ENCODE results near the gene HOXD10. TPM values are rescaled to one million over a fixed set of nuclear protein-coding genes. Genes with fewer than 3 reads are reported as not detected.
A peak's percentile ranks its signal among the peaks of the same experiment; 100 is the strongest.

Gene HOXD10
- total and polyA plus RNA-seq, 2 experiments from 2014 or later = not detected

DNA sequence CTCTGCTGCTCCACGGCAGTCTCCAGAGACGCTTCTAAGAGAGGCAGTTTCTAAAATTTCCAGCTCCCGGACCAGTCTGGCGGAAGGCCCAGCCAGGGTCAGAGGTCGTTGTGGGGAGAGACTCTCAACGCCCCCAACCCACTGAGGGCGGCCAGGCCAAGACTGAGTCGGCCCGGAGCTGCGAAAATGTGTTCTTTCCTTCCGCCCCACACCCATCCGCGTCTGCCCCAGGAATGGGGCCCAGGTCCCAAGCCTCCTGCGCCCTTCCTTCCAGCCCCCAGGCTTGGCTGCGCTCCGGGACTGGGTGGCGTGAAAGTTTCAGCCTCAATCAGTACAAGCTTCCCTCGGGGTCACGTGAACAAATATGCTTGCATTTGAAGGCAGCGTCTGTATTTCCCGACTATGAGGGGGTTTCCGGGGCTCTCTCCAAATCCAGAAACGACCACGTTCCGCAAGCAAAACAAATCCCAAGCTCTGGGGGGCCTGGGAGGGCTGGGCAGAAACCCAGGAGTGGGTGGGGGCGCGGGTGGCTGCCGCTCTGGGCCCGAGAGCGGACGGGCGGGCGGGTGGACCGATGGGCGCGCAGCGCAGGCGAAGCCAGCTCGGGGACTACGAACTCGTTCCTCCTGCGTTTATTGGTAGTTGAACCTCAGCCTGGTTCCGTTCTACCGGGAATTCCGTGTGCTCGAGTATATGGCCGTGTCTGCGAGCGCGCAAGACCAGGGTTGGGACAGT, 43.8 kb downstream of the HOXD10 start:
- Histone ChIP-seq H3K4me1 (ENCODE audit: low read depth) (peaks cover 10% of the 10 kb centered on the region), H3K27ac (no peak overlapping the region), H3K27me3 (peaks cover 100% of the 10 kb centered on the region), H3K36me3 (no peaks in the 10 kb centered on the region), H3K9me3 (ENCODE audit: low read depth) (peaks cover 3% of the 10 kb centered on the region), H3K4me3 (no peak overlapping the region)
- TF ChIP-seq, protein P1, sequence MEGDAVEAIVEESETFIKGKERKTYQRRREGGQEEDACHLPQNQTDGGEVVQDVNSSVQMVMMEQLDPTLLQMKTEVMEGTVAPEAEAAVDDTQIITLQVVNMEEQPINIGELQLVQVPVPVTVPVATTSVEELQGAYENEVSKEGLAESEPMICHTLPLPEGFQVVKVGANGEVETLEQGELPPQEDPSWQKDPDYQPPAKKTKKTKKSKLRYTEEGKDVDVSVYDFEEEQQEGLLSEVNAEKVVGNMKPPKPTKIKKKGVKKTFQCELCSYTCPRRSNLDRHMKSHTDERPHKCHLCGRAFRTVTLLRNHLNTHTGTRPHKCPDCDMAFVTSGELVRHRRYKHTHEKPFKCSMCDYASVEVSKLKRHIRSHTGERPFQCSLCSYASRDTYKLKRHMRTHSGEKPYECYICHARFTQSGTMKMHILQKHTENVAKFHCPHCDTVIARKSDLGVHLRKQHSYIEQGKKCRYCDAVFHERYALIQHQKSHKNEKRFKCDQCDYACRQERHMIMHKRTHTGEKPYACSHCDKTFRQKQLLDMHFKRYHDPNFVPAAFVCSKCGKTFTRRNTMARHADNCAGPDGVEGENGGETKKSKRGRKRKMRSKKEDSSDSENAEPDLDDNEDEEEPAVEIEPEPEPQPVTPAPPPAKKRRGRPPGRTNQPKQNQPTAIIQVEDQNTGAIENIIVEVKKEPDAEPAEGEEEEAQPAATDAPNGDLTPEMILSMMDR (IDR thresholded peaks at IDR 0.05; ENCODE audit: low read depth, low read length) = no peak
- no peak for DNase-seq (ENCODE audit: low read depth in 1 of 2, low spot score in 1 of 2)

DNA sequence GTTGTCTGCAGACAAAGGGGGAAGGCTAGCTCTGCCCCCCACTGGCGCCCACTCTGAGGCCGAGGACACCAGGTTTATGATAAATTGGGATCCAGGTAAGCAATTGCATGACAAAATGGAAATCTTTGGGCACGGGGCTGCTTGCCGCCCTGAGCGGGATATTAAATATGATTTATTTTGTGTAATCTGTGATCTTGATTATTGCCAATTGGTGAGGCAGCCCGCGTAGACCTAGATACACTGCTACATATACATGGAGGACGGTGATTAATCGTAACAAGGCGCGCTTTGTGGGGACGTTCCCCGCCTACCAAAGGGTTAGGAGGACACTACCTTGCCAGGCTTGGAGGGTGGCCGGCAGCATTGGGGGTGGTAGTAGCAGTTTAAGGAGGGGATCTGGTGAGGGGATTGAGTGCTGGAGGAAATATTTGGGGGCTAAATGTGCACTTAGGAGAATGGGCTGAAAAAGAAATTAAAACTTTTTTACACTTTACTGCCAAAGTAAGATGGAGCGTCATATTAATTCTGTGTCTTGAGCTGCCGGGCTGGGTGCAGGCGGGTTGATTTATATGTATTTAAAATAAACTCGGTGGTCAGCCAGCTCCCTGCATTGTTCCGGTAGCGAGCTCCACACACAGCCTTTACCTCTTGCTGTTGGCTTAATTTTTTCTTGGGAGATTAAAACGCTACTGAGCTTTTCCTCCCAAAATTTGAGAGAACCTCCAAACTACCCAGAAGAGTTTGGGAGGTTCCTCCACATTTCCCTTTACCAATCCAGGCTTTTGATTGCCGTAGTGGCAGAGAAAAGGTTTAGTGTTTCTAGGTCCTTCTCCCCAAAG, 44.6 kb downstream of the HOXD10 start:
- TF ChIP-seq, protein P1 (IDR thresholded peaks at IDR 0.05; ENCODE audit: low read depth, low read length) = no peak
- peaks cover 10% of the 10 kb centered on the region for H3K4me1 ChIP-seq (ENCODE audit: low read depth)
- no peak overlapping the region for H3K4me3 ChIP-seq

GRCh38 chr2:176161825-176162626, 45.4 kb downstream of the HOXD10 start:
- TF ChIP-seq, protein P1 (IDR thresholded peaks at IDR 0.05; ENCODE audit: low read depth, low read length) = no peak
- DNase-seq (ENCODE audit: low read depth in 1 of 2, low spot score in 1 of 2) = peak in 1 of 2 donors; percentile 25
- Histone ChIP-seq H3K27ac (no peak overlapping the region), H3K27me3 (peaks cover 100% of the 10 kb centered on the region), H3K36me3 (no peaks in the 10 kb centered on the region), H3K4me3 (no peak overlapping the region), H3K9me3 (ENCODE audit: low read depth) (no peaks in the 10 kb centered on the region), H3K4me1 (ENCODE audit: low read depth) (peaks cover 10% of the 10 kb centered on the region)

More for the DNA sequence above, 44.6 kb downstream of the HOXD10 start:
- Histone ChIP-seq H3K27ac (no peak overlapping the region), H3K27me3 (peaks cover 100% of the 10 kb centered on the region), H3K9me3 (ENCODE audit: low read depth) (no peaks in the 10 kb centered on the region), H3K36me3 (no peaks in the 10 kb centered on the region)
- DNase-seq (ENCODE audit: low read depth in 1 of 2, low spot score in 1 of 2) = no peak

DNA sequence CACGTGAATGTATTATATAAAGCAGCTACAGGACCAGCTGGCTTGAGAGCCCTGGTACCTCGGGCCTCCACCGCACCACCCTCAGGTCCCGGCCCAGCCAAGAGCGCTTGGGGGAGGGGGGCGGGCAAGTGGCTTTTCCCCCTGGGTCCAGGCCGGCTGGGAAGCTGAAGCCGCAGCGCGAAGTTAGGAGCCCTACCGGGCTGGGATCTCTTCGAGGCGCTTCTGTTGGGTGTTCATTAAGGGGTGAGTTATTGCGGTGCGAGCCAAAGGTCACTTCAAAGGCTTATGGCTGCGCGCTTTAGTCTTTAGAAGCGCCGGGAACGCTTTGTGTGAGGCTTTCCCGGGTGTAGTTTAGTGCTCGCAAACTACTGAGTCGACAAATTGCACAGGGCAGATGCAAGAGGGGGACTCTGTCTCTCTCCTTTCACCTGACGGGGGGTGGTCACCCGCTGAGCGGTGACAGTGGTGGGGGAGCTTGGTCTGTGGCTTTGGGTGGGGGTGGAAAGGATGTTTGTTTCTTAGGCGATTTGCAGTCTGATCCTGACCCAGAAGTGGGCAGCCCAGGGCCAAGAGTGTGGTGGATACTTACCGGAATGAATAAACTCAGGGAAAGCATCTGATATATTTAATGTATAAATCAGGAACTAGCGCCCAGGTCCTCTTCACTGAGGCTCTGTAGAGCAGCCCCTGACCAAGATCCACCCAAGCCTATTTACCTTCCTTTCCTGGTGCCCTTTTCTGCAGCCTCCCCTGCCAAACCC, 46.5 kb downstream of the HOXD10 start:
- Histone ChIP-seq H3K4me1 (ENCODE audit: low read depth) (peaks cover under 1% of the 10 kb centered on the region), H3K27ac (no peak overlapping the region), H3K36me3 (no peaks in the 10 kb centered on the region), H3K4me3 (no peak overlapping the region), H3K9me3 (ENCODE audit: low read depth) (no peaks in the 10 kb centered on the region), H3K27me3 (peaks cover 100% of the 10 kb centered on the region)
- DNase-seq (ENCODE audit: low read depth in 1 of 2, low spot score in 1 of 2) = no peak
- TF ChIP-seq, protein P1 (IDR thresholded peaks at IDR 0.05; ENCODE audit: low read depth, low read length) = no peak

- no peak for DNase-seq (ENCODE audit: low read depth in 1 of 2, low spot score in 1 of 2)
- Histone ChIP-seq H3K27me3 (peaks cover 100% of the 10 kb centered on the region), H3K36me3 (no peaks in the 10 kb centered on the region), H3K9me3 (ENCODE audit: low read depth) (no peaks in the 10 kb centered on the region), H3K27ac (no peak overlapping the region), H3K4me1 (ENCODE audit: low read depth) (no peaks in the 10 kb centered on the region), H3K4me3 (no peak overlapping the region)
- TF ChIP-seq, protein P1 (IDR thresholded peaks at IDR 0.05; ENCODE audit: low read depth, low read length) = no peak
Observed at GRCh38 chr2:176163672-176164056, 47.1 kb downstream of the HOXD10 start.
